Measurements from ENCODE around the gene CFAP45.

GRCh38 chr1:159942632-159943277 lies 42.8 kb upstream of the CFAP45 start:
- TF ChIP-seq POLR2A (IDR thresholded peaks at IDR 0.05), result no peak
- no peak for TF ChIP-seq CTCF (IDR thresholded peaks at IDR 0.05)

All from lower leg skin (tissue), 3 donors.